Measurements from ENCODE around the gene HASPIN. TPM values are rescaled to one million over a fixed set of nuclear protein-coding genes. Genes with fewer than 3 reads are reported as not detected.

HASPIN gene
- polyA plus RNA-seq (2012; ENCODE audit: low read depth, missing spikeins) = 3.9 TPM

- FAIRE-seq (peak; percentile 98), DNase-seq (ENCODE audit: insufficient read length, low spot score) (peak; percentile 99)
- TF ChIP-seq POU2F2 (IDR thresholded peaks at IDR 0.05; ENCODE audit: low read depth, low read length) (no peak), PAX5 (IDR thresholded peaks at IDR 0.05; ENCODE audit: insufficient read depth, low read length, severe bottlenecking) (no peak), SPI1 (IDR thresholded peaks at IDR 0.05; ENCODE audit: low read depth, low read length) (peak; percentile 25; the same call in 1 of the 2 replicates), TAF1 (IDR thresholded peaks at IDR 0.05; ENCODE audit: low read depth, low read length) (peak; percentile 39; the same call in 1 of the 2 replicates), POLR2A (IDR thresholded peaks at IDR 0.05; ENCODE audit: low read depth, low read length) (peak; percentile 32; the same call in 1 of the 2 replicates), POLR2AphosphoS5 (IDR thresholded peaks at IDR 0.05; ENCODE audit: low read depth, low read length) (peak; percentile 27)
Measured at GRCh38 chr17:3723556-3724377, at the start of gene HASPIN. TSS of gene HASPIN (plus strand) at chr17:3723903. CDS start at chr17:3723936, 33 bp downstream.

DNA sequence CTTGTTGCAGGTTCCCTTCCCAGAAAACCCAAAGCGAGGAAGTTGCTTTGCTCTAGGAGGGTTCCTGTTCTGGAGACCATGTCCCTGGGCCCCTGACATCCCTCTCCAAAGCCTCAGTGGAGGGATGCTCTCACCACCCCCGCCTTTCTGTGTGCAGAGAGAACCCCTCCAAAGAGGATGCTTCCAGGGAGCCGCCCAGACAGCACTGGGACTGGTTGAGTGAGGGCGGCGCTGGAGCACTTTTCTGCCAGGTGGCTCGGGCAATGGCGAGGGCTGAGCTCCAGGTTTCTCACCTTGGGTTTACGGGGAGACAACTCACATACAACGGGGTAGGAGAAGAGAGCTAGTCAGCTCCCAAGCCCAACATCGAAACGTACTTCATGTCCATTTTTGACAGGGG lies 47.8 kb upstream of the HASPIN start:
- no peak for FAIRE-seq
- TF ChIP-seq TAF1 (IDR thresholded peaks at IDR 0.05; ENCODE audit: low read depth, low read length) = no peak
- TF ChIP-seq SPI1 (IDR thresholded peaks at IDR 0.05; ENCODE audit: low read depth, low read length) = no peak
- no peak for TF ChIP-seq POU2F2 (IDR thresholded peaks at IDR 0.05; ENCODE audit: low read depth, low read length)
- TF ChIP-seq PAX5 (IDR thresholded peaks at IDR 0.05; ENCODE audit: insufficient read depth, low read length, severe bottlenecking) = no peak
- TF ChIP-seq POLR2A (IDR thresholded peaks at IDR 0.05; ENCODE audit: low read depth, low read length) = no peak
- TF ChIP-seq POLR2AphosphoS5 (IDR thresholded peaks at IDR 0.05; ENCODE audit: low read depth, low read length) = no peak
- DNase-seq (ENCODE audit: insufficient read length, low spot score) = no peak

DNA sequence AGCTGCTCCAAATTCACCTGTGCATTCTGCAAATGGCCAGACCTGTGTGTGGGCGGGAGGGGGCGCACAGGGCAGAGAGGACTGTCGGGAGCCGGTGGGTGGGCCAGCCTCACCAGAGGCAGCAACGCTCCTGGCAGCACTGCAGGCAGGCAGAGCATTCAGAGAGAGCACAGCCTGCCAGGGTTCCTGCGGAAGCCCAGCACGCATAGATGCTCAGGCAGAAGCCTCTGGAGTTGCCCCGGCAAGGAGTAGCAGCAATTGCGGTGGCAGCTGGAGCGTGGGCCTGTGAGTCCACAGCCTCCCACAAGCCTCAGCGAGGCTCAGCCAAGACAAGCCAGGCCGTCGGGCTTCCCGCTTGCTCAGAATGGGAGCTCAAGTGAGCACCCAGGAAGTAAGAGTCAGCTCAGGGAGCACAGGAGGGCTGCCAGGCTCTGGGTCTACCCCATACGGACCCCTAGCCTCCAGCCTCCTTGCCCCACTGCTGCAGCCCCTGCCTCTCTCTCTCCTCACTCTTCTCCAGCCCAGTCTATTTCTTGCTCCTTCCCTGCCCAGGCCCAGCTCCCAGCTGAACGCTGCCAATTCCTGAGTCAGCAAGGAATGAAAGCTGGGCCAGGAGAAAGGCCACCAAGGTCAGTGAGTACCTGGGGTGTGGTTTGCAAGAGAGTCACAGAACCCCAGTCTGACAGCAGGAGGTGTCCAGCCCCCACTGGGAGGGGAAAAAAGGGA lies 45.4 kb upstream of the HASPIN start:
- no peak for DNase-seq (ENCODE audit: insufficient read length, low spot score)
- no peak for TF ChIP-seq POLR2A (IDR thresholded peaks at IDR 0.05; ENCODE audit: low read depth, low read length)
- no peak for TF ChIP-seq POLR2AphosphoS5 (IDR thresholded peaks at IDR 0.05; ENCODE audit: low read depth, low read length)
- TF ChIP-seq SPI1 (IDR thresholded peaks at IDR 0.05; ENCODE audit: low read depth, low read length) = no peak
- TF ChIP-seq TAF1 (IDR thresholded peaks at IDR 0.05; ENCODE audit: low read depth, low read length) = no peak
- no peak for TF ChIP-seq POU2F2 (IDR thresholded peaks at IDR 0.05; ENCODE audit: low read depth, low read length)
- TF ChIP-seq PAX5 (IDR thresholded peaks at IDR 0.05; ENCODE audit: insufficient read depth, low read length, severe bottlenecking) = no peak
- FAIRE-seq = no peak

DNA sequence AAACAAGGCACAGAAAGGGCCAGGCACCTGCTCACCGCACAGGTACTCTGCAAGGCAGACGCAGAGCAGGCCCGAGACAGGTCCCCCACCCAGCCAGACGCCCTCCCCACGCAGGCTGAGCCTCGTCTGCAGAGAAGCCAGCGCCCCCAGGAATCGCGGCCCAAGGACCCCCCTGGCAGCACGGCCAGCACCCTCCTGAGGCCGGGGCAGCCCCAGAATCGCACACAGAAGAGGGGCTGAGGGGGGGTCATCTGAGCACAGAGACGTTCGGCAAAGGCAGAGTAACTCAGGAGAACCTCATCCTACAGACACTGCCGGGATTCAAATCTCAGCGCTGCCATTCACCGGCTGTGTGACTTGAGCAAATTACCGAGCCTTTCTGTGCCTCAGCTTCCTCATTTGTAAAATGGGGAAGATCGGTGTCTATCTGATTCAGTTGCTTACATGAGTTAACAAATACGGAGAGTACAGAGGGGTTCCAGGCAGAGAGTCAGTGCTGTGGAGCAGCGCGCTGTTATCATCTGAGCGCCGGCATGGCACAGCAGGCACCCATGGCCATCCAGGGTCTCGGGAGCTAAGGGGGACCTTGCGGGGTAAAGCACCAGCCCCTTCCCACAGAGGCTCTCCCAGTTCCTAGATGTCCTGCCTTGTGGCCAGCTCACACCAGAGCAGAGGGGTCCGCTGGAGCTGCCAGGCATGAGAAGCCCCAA lies 44.7 kb upstream of the HASPIN start:
- DNase-seq (ENCODE audit: insufficient read length, low spot score) (no peak), FAIRE-seq (no peak)
- TF ChIP-seq TAF1 (IDR thresholded peaks at IDR 0.05; ENCODE audit: low read depth, low read length) = no peak
- no peak for TF ChIP-seq POLR2AphosphoS5 (IDR thresholded peaks at IDR 0.05; ENCODE audit: low read depth, low read length)
- no peak for TF ChIP-seq PAX5 (IDR thresholded peaks at IDR 0.05; ENCODE audit: insufficient read depth, low read length, severe bottlenecking)
- no peak for TF ChIP-seq POLR2A (IDR thresholded peaks at IDR 0.05; ENCODE audit: low read depth, low read length)
- no peak for TF ChIP-seq SPI1 (IDR thresholded peaks at IDR 0.05; ENCODE audit: low read depth, low read length)
- TF ChIP-seq POU2F2 (IDR thresholded peaks at IDR 0.05; ENCODE audit: low read depth, low read length) = no peak

GRCh38 chr17:3679531-3680126 lies 44.1 kb upstream of the HASPIN start:
- DNase-seq (ENCODE audit: insufficient read length, low spot score) = no peak
- TF ChIP-seq SPI1 (IDR thresholded peaks at IDR 0.05; ENCODE audit: low read depth, low read length) = no peak
- TF ChIP-seq POLR2AphosphoS5 (IDR thresholded peaks at IDR 0.05; ENCODE audit: low read depth, low read length) = no peak
- no peak for TF ChIP-seq POU2F2 (IDR thresholded peaks at IDR 0.05; ENCODE audit: low read depth, low read length)
- FAIRE-seq = no peak

GRCh38 chr17:3681057-3681456 lies 42.6 kb upstream of the HASPIN start:
- DNase-seq (ENCODE audit: insufficient read length, low spot score) = no peak
- no peak for FAIRE-seq
- TF ChIP-seq PAX5 (IDR thresholded peaks at IDR 0.05; ENCODE audit: insufficient read depth, low read length, severe bottlenecking) = no peak

DNA sequence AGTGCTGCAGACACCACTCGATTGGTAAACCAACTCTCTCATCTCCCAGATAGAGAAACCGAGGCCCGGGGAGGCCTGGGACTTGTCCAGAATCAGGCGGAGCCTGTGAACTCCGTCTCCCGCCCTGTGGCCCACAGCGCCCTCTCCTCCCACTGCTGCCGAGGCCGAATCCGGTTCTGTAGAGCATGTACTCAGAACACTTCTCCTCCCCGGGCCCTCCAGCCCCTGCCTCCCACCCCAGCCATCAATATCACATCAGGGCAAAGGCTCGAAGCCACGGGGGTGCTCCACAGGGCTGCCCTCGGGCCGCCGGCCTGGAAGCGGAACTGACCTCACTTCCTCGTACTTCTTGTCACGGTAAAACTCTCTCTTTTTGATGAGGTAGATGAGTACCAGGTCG lies 42.1 kb upstream of the HASPIN start:
- TF ChIP-seq POU2F2 (IDR thresholded peaks at IDR 0.05; ENCODE audit: low read depth, low read length) (no peak), POLR2A (IDR thresholded peaks at IDR 0.05; ENCODE audit: low read depth, low read length) (no peak), POLR2AphosphoS5 (IDR thresholded peaks at IDR 0.05; ENCODE audit: low read depth, low read length) (no peak), SPI1 (IDR thresholded peaks at IDR 0.05; ENCODE audit: low read depth, low read length) (no peak), TAF1 (IDR thresholded peaks at IDR 0.05; ENCODE audit: low read depth, low read length) (no peak), PAX5 (IDR thresholded peaks at IDR 0.05; ENCODE audit: insufficient read depth, low read length, severe bottlenecking) (no peak)
- DNase-seq (ENCODE audit: insufficient read length, low spot score) = no peak
- FAIRE-seq = no peak

DNA sequence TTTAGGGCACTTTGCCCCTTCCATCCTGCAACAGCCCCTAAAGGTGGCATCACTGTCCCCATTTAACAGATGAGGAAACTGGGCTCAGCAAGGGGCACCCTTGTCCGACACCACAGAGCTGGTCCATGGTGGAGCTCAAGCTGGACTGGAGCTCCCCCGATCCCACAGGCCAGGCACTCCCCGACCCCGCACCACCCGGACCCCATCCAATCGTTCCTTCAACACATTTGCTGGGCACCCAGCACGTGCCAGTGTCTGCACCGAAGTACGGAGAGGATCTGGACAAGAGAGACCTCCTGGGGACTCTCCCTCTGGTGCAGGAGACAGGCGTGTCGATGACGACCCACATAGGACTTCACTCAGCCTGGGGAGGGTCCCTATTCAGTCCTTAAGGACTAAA lies 41.7 kb upstream of the HASPIN start:
- FAIRE-seq = no peak
- DNase-seq (ENCODE audit: insufficient read length, low spot score) = no peak
- TF ChIP-seq POU2F2 (IDR thresholded peaks at IDR 0.05; ENCODE audit: low read depth, low read length) = no peak
- TF ChIP-seq POLR2A (IDR thresholded peaks at IDR 0.05; ENCODE audit: low read depth, low read length) = no peak
- no peak for TF ChIP-seq POLR2AphosphoS5 (IDR thresholded peaks at IDR 0.05; ENCODE audit: low read depth, low read length)
- no peak for TF ChIP-seq TAF1 (IDR thresholded peaks at IDR 0.05; ENCODE audit: low read depth, low read length)
- no peak for TF ChIP-seq SPI1 (IDR thresholded peaks at IDR 0.05; ENCODE audit: low read depth, low read length)
- no peak for TF ChIP-seq PAX5 (IDR thresholded peaks at IDR 0.05; ENCODE audit: insufficient read depth, low read length, severe bottlenecking)

DNA sequence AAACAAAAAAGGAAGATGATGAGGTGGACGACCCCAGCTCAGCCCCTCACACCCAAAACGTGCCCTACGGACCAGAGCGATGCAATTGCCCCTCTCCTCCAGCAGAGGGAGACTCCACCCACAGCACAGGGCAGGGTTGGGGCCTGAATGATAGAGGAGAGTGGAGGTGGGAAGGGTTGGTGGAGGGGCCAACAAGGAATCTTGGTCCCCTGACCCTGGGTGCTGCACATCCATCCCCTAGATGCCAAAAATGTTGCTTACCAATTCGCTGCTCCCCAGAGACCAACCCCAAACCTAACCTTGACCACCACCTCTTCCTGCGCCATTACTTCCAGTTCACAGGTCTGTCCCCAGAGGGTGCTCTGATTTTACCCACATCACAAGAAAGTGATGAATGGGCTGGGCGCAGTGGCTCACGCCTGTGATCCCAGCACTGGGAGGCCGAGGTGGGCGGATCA lies 40.6 kb upstream of the HASPIN start:
- TF ChIP-seq PAX5 (IDR thresholded peaks at IDR 0.05; ENCODE audit: insufficient read depth, low read length, severe bottlenecking) = no peak
- no peak for TF ChIP-seq POLR2AphosphoS5 (IDR thresholded peaks at IDR 0.05; ENCODE audit: low read depth, low read length)
- peak; percentile 42; the same call in 1 of the 2 replicates for TF ChIP-seq POU2F2 (IDR thresholded peaks at IDR 0.05; ENCODE audit: low read depth, low read length)
- no peak for TF ChIP-seq POLR2A (IDR thresholded peaks at IDR 0.05; ENCODE audit: low read depth, low read length)
- FAIRE-seq = peak; percentile 95
- peak; percentile 92 for DNase-seq (ENCODE audit: insufficient read length, low spot score)
